ENCODE results near the gene DIP2C.
"Not testable (repeated sequence)": the region's sequence is repeated elsewhere in the genome, so short reads cannot be mapped to it uniquely, and the experiment has no call there.

Gene DIP2C

GRCh38 chr10:595473-595872 is 94.0 kb downstream of the DIP2C start:
- no peak for DNase-seq (ENCODE audit: low spot score)

- no peak for DNase-seq (ENCODE audit: low spot score)
Measured at GRCh38 chr10:594584-595270, 94.7 kb downstream of the DIP2C start.

GRCh38 chr10:593901-594457 is 95.5 kb downstream of the DIP2C start:
- no peak for DNase-seq (ENCODE audit: low spot score)

- DNase-seq (ENCODE audit: low spot score) = no peak
Measured at GRCh38 chr10:593421-593820, 96.0 kb downstream of the DIP2C start.

- no peak for DNase-seq (ENCODE audit: low spot score)
Measured at GRCh38 chr10:593016-593415, 96.5 kb downstream of the DIP2C start.

GRCh38 chr10:591646-592045 is 97.8 kb downstream of the DIP2C start:
- no peak for DNase-seq (ENCODE audit: low spot score)

- no peak for DNase-seq (ENCODE audit: low spot score)
Measured at GRCh38 chr10:590721-591120, 98.7 kb downstream of the DIP2C start.

- DNase-seq (ENCODE audit: low spot score) = no peak
Measured at GRCh38 chr10:589961-590680, 99.3 kb downstream of the DIP2C start.

- peak; percentile 33 for DNase-seq (ENCODE audit: low spot score)
Measured at GRCh38 chr10:588246-589165, 101.0 kb downstream of the DIP2C start.

- DNase-seq (ENCODE audit: low spot score) = no peak
Measured at GRCh38 chr10:586716-587115, 102.8 kb downstream of the DIP2C start.

GRCh38 chr10:586151-586550 is 103.3 kb downstream of the DIP2C start:
- no peak for DNase-seq (ENCODE audit: low spot score)

- no peak for DNase-seq (ENCODE audit: low spot score)
Measured at GRCh38 chr10:585502-585901, 104.0 kb downstream of the DIP2C start.

- not testable (repeated sequence) for DNase-seq (ENCODE audit: low spot score)
Measured at GRCh38 chr10:584497-585290, 104.8 kb downstream of the DIP2C start.

GRCh38 chr10:583433-583832 is 106.0 kb downstream of the DIP2C start:
- DNase-seq (ENCODE audit: low spot score) = no peak

GRCh38 chr10:581776-582330 is 107.6 kb downstream of the DIP2C start:
- DNase-seq (ENCODE audit: low spot score) = no peak

- DNase-seq (ENCODE audit: low spot score) = peak; percentile 75
Measured at GRCh38 chr10:580778-581177, 108.7 kb downstream of the DIP2C start.

GRCh38 chr10:576130-576465 is 113.4 kb downstream of the DIP2C start:
- DNase-seq (ENCODE audit: low spot score) = peak; percentile 61

- no peak for DNase-seq (ENCODE audit: low spot score)
Measured at GRCh38 chr10:575402-576129, 113.9 kb downstream of the DIP2C start.

- no peak for DNase-seq (ENCODE audit: low spot score)
Measured at GRCh38 chr10:572696-573095, 116.8 kb downstream of the DIP2C start.

- DNase-seq (ENCODE audit: low spot score) = no peak
Measured at GRCh38 chr10:571688-572451, 117.6 kb downstream of the DIP2C start.

All from kidney tubule cell (primary cell).